OCI-LY7 (cell line): ENCODE measurements around the gene ANKS1B.

Source experiments
- CTCF ChIP-seq: fragments of 200-600 bp; sonication (generic); conservative IDR thresholded peaks from 2 replicates; pipeline ENCODE4 v1.5.1; 2014; ENCODE audit warnings: mild to moderate bottlenecking, antibody characterized with exemption, low read length, moderate library complexity, mixed read lengths
- EZH2phosphoT487 ChIP-seq: fragments of 200-600 bp; sonication (generic); IDR thresholded peaks from 2 replicates; pipeline ENCODE4 v1.6.1; 2018; ENCODE audit warnings: low read depth, borderline replicate concordance, mild to moderate bottlenecking, mixed run types, antibody characterized with exemption, low read length, moderate library complexity, mixed read lengths

- peak; percentile 72 for TF ChIP-seq CTCF
- no peak for TF ChIP-seq EZH2phosphoT487
These were observed 594.0 kb downstream of the ANKS1B start for GRCh38 chr12:99390707-99391106.
